Measurements from ENCODE around the gene ASMT. TPM values are rescaled to one million over a fixed set of nuclear protein-coding genes. Genes with fewer than 3 reads are reported as not detected.
"Not testable (repeated sequence)": the region's sequence is repeated elsewhere in the genome, so short reads cannot be mapped to it uniquely, and the experiment has no call there.

The ASMT gene
- total and polyA plus RNA-seq, 2 donors from 2014 or later = 0.22 TPM; not detected in 1

DNA sequence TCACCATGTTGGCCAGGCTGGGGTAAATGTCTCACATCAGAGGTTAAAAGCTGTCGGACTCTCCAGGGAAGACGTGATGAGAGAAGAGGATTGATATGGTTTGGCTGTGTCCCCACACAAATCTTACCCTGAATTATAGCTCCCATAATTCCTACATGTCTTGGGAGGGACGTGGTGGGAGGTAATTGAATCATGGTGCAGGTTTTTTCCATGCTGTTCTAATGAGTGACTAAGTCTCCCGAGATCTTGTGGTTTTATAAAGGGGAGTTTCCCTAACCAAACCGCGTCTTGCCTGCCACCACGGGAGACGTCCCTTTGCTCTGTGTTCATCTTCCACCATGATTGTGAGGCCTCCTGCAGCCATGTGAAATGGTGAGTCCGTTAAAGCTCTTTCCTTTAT, 64.4 kb downstream of the ASMT start:
- Histone ChIP-seq H3K36me3 (ENCODE audit: control insufficient read depth in 2 of 3, insufficient read depth in 3 of 3, low read length in 3 of 3) (no peaks in the 10 kb centered on the region), H3K9ac (ENCODE audit: low read length in 3 of 3) (no peak overlapping the region), H3K4me1 (ENCODE audit: control insufficient read depth in 2 of 3, insufficient read depth in 2 of 3, low read depth in 1 of 3, low read length in 3 of 3) (no peaks in the 10 kb centered on the region), H3K27ac (ENCODE audit: low read depth in 2 of 2, low read length in 2 of 2) (no peak overlapping the region), H3K4me3 (ENCODE audit: low read length in 3 of 3) (no peak overlapping the region), H3K9me3 (ENCODE audit: control insufficient read depth in 2 of 3, insufficient read depth in 1 of 3, low read length in 3 of 3) (no peaks in the 10 kb centered on the region), H3K27me3 (ENCODE audit: control insufficient read depth, insufficient read depth, low read length) (no peaks in the 10 kb centered on the region)
- TF ChIP-seq, protein P1, sequence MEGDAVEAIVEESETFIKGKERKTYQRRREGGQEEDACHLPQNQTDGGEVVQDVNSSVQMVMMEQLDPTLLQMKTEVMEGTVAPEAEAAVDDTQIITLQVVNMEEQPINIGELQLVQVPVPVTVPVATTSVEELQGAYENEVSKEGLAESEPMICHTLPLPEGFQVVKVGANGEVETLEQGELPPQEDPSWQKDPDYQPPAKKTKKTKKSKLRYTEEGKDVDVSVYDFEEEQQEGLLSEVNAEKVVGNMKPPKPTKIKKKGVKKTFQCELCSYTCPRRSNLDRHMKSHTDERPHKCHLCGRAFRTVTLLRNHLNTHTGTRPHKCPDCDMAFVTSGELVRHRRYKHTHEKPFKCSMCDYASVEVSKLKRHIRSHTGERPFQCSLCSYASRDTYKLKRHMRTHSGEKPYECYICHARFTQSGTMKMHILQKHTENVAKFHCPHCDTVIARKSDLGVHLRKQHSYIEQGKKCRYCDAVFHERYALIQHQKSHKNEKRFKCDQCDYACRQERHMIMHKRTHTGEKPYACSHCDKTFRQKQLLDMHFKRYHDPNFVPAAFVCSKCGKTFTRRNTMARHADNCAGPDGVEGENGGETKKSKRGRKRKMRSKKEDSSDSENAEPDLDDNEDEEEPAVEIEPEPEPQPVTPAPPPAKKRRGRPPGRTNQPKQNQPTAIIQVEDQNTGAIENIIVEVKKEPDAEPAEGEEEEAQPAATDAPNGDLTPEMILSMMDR (IDR thresholded peaks at IDR 0.05; ENCODE audit: borderline replicate concordance, extremely low read depth, insufficient read depth) = no peak
- DNase-seq (no peak), FAIRE-seq (no peak)
- intact Hi-C loops (cut with DNase I) = no loop called here

DNA sequence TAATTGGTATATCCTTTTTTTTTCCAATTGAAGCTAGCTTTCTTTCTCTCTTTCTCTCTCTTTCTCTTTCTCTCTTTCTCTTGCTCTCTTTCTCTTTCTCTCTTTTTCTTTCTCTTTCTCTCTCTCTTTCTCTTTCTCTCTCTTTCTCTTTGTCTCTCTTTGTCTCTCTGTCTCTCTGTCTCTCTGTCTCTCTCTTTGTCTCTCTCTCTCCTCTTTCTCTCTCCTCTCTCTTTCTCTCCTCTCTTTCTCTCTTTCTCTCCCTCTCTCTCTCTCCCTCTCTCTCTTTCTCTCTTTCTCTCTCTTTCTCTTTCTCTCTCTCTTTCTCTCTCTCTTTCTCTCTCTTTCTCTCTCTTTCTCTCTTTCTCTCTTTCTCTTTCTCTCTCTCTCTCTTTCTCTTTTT, 66.6 kb downstream of the ASMT start:
- FAIRE-seq (no peak), DNase-seq (no peak)
- Histone ChIP-seq H3K4me3 (ENCODE audit: low read length in 3 of 3) (no peak overlapping the region), H3K9ac (ENCODE audit: low read length in 3 of 3) (no peak overlapping the region), H3K9me3 (ENCODE audit: control insufficient read depth in 2 of 3, insufficient read depth in 1 of 3, low read length in 3 of 3) (no peaks in the 10 kb centered on the region), H3K27me3 (ENCODE audit: control insufficient read depth, insufficient read depth, low read length) (no peaks in the 10 kb centered on the region), H3K4me1 (ENCODE audit: control insufficient read depth in 2 of 3, insufficient read depth in 2 of 3, low read depth in 1 of 3, low read length in 3 of 3) (no peaks in the 10 kb centered on the region), H3K36me3 (ENCODE audit: control insufficient read depth in 2 of 3, insufficient read depth in 3 of 3, low read length in 3 of 3) (no peaks in the 10 kb centered on the region), H3K27ac (ENCODE audit: low read depth in 2 of 2, low read length in 2 of 2) (no peak overlapping the region)
- TF ChIP-seq, protein P1 (IDR thresholded peaks at IDR 0.05; ENCODE audit: borderline replicate concordance, extremely low read depth, insufficient read depth) = no peak
- intact Hi-C loops (cut with DNase I) = no loop called here

DNA sequence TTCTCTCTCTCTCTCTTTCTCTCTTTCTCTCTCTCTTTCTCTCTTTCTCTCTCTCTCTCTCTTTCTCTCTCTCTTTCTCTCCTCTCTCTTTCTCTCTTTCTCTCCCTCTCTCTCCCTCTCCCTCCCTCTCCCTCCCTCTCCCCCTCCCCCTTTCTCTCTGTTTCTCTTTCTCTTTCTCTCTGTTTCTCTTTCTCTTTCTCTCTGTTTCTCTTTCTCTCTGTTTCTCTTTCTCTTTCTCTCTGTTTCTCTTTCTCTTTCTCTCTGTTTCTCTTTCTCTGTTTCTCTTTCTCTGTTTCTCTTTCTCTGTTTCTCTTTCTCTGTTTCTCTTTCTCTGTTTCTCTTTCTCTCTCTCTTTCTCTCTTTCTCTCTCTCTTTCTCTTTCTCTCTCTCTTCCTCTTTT, 67.0 kb downstream of the ASMT start:
- H3K9me3 ChIP-seq (ENCODE audit: control insufficient read depth in 2 of 3, insufficient read depth in 1 of 3, low read length in 3 of 3); H3K27ac ChIP-seq (ENCODE audit: low read depth in 2 of 2, low read length in 2 of 2); intact Hi-C loops (cut with DNase I); DNase-seq; H3K4me3 ChIP-seq (ENCODE audit: low read length in 3 of 3); H3K9ac ChIP-seq (ENCODE audit: low read length in 3 of 3); H3K4me1 ChIP-seq (ENCODE audit: control insufficient read depth in 2 of 3, insufficient read depth in 2 of 3, low read depth in 1 of 3, low read length in 3 of 3); H3K36me3 ChIP-seq (ENCODE audit: control insufficient read depth in 2 of 3, insufficient read depth in 3 of 3, low read length in 3 of 3); FAIRE-seq; H3K27me3 ChIP-seq (ENCODE audit: control insufficient read depth, insufficient read depth, low read length): not testable (repeated sequence)

DNA sequence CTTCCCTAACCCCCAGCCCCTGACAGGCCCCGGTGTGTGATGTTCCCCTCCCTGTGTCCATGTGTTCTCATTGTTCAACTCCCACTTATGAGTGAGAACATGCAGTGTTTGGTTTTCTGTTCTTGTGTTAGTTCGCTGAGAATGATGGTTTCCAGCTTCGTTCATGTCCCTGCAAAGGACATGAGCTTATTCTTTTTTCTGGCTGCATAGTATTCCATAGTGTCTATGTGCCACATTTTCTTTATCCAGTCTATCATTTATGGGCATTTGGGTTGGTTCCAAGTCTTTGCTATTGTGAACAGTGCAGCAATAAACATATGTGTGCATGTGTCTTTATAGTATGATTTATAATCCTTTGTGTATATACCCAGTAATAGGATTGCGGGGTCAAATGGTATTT, 67.6 kb downstream of the ASMT start:
- H3K27ac ChIP-seq (ENCODE audit: low read depth in 2 of 2, low read length in 2 of 2); H3K9ac ChIP-seq (ENCODE audit: low read length in 3 of 3); FAIRE-seq; H3K4me3 ChIP-seq (ENCODE audit: low read length in 3 of 3); H3K4me1 ChIP-seq (ENCODE audit: control insufficient read depth in 2 of 3, insufficient read depth in 2 of 3, low read depth in 1 of 3, low read length in 3 of 3); H3K36me3 ChIP-seq (ENCODE audit: control insufficient read depth in 2 of 3, insufficient read depth in 3 of 3, low read length in 3 of 3); DNase-seq; H3K27me3 ChIP-seq (ENCODE audit: control insufficient read depth, insufficient read depth, low read length); intact Hi-C loops (cut with DNase I); H3K9me3 ChIP-seq (ENCODE audit: control insufficient read depth in 2 of 3, insufficient read depth in 1 of 3, low read length in 3 of 3): not testable (repeated sequence)

DNA sequence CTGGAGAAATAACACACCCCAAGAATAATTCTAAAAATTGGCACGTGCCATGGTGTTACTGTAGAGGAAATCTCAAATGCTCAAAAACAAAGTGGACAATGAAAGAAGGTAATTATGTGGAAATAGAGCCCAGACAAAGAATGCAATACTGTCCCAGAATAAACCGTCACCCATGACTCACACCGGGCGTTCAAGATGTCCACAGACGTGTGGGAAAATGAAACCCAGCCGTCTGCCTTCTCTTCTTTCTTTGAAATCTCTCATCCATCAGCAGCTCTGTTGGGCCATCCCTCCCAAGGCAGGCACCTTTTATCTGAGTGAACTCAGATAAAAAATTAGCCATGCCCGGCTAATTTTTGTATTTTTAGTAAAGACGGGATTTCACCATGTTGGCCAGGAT, 70.0 kb downstream of the ASMT start:
- H3K9me3 ChIP-seq (ENCODE audit: control insufficient read depth in 2 of 3, insufficient read depth in 1 of 3, low read length in 3 of 3); DNase-seq; H3K27ac ChIP-seq (ENCODE audit: low read depth in 2 of 2, low read length in 2 of 2); H3K4me1 ChIP-seq (ENCODE audit: control insufficient read depth in 2 of 3, insufficient read depth in 2 of 3, low read depth in 1 of 3, low read length in 3 of 3); H3K36me3 ChIP-seq (ENCODE audit: control insufficient read depth in 2 of 3, insufficient read depth in 3 of 3, low read length in 3 of 3); H3K9ac ChIP-seq (ENCODE audit: low read length in 3 of 3); H3K4me3 ChIP-seq (ENCODE audit: low read length in 3 of 3); H3K27me3 ChIP-seq (ENCODE audit: control insufficient read depth, insufficient read depth, low read length); intact Hi-C loops (cut with DNase I); FAIRE-seq: not testable (repeated sequence)

DNA sequence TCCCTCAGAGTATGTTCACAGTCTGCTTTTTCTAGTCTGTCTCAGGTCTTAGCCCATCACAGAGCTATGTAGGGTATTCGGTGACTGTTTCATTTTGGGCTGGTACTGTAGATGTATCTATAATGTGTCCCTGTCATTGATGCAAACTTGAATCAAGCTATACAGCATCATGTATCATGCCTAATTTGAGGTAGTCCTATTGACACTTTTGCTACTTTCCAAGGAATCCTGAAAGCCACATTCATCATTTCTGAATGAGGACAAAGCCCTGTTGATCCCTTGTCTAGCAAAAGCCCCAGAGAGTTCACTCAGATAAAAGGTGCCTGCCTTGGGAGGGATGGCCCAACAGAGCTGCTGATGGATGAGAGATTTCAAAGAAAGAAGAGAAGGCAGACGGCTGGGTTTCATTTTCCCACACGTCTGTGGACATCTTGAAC, 70.6 kb downstream of the ASMT start:
- DNase-seq; H3K27ac ChIP-seq (ENCODE audit: low read depth in 2 of 2, low read length in 2 of 2); H3K9ac ChIP-seq (ENCODE audit: low read length in 3 of 3); FAIRE-seq; H3K4me3 ChIP-seq (ENCODE audit: low read length in 3 of 3); H3K36me3 ChIP-seq (ENCODE audit: control insufficient read depth in 2 of 3, insufficient read depth in 3 of 3, low read length in 3 of 3); intact Hi-C loops (cut with DNase I); H3K27me3 ChIP-seq (ENCODE audit: control insufficient read depth, insufficient read depth, low read length); H3K9me3 ChIP-seq (ENCODE audit: control insufficient read depth in 2 of 3, insufficient read depth in 1 of 3, low read length in 3 of 3); H3K4me1 ChIP-seq (ENCODE audit: control insufficient read depth in 2 of 3, insufficient read depth in 2 of 3, low read depth in 1 of 3, low read length in 3 of 3): not testable (repeated sequence)
